ENCODE measurements around the gene SCAF1. TPM values are rescaled to one million over a fixed set of nuclear protein-coding genes. Genes with fewer than 3 reads are reported as not detected.

Gene SCAF1
- total RNA-seq, 1 experiment from 2014 or later = 103 TPM

DNA sequence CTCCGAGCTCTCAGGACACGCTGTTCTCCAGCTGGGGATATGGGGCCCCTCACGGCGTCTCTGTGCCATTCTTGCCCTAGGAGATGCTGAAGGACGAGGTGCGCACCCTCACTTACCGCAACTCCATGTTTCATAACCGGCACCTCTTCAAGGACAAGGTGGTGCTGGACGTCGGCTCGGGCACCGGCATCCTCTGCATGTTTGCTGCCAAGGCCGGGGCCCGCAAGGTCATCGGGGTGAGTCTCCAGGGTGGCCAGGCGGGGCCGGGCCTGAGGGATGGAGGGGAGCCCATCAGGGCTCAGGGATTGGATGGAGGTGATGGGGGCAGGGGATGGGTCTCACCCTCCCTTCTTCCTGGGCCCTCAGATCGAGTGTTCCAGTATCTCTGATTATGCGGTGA lies 39.8 kb downstream of the SCAF1 start:
- peaks cover 39% of the 10 kb centered on the region for H3K4me1 Mint-ChIP-seq
- DNase-seq (ENCODE audit: low spot score) (no peak), ATAC-seq (no peak)
- CTCF ChIA-PET = interaction anchor here (0.6 to 1.2 kb wide), 2 partner anchors 18 to 33 kb away, joined by 3 to 4 read pairs; no protein-coding TSS in a partner anchor
- TF ChIP-seq OVOL2 (CRISPR knock-in tag; IDR thresholded peaks at IDR 0.05; ENCODE audit: borderline replicate concordance) = no peak
- TF ChIP-seq TEAD1 (CRISPR knock-in tag; IDR thresholded peaks at IDR 0.05) = no peak
- no peak for TF ChIP-seq ELF4 (CRISPR knock-in tag; IDR thresholded peaks at IDR 0.05; ENCODE audit: low read depth)
- no peak for TF ChIP-seq KAT7 (CRISPR knock-in tag; IDR thresholded peaks at IDR 0.05; ENCODE audit: borderline replicate concordance)
- TF ChIP-seq JAZF1 (CRISPR knock-in tag; IDR thresholded peaks at IDR 0.05) = no peak
- no peak for TF ChIP-seq HMGXB4 (CRISPR knock-in tag; IDR thresholded peaks at IDR 0.05)
- TF ChIP-seq JUN (CRISPR knock-in tag; IDR thresholded peaks at IDR 0.05) = no peak
- no peak for TF ChIP-seq ATF6 (CRISPR knock-in tag; IDR thresholded peaks at IDR 0.05)
- TF ChIP-seq ZNF396 (CRISPR knock-in tag; IDR thresholded peaks at IDR 0.05; ENCODE audit: borderline replicate concordance) = no peak
- no peak for TF ChIP-seq SP1 (CRISPR knock-in tag; conservative IDR thresholded peaks at IDR 0.05)
- TF ChIP-seq, protein P1, sequence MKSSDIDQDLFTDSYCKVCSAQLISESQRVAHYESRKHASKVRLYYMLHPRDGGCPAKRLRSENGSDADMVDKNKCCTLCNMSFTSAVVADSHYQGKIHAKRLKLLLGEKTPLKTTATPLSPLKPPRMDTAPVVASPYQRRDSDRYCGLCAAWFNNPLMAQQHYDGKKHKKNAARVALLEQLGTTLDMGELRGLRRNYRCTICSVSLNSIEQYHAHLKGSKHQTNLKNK (CRISPR knock-in tag; IDR thresholded peaks at IDR 0.05) = no peak
- TF ChIP-seq NFATC4 (CRISPR knock-in tag; IDR thresholded peaks at IDR 0.05) = no peak
- no peak for TF ChIP-seq MXD4 (CRISPR knock-in tag; IDR thresholded peaks at IDR 0.05; ENCODE audit: borderline replicate concordance)
- TF ChIP-seq SMAD3 (CRISPR knock-in tag; IDR thresholded peaks at IDR 0.05; ENCODE audit: borderline replicate concordance) = no peak
- no peak for TF ChIP-seq ZNF138 (CRISPR knock-in tag; conservative IDR thresholded peaks at IDR 0.05)
- POLR2A ChIA-PET = interaction anchor here (1.1 kb wide), 1 partner anchor 8 kb away, joined by 4 read pairs; no protein-coding TSS in a partner anchor
- H3K27me3 Mint-ChIP-seq (ENCODE audit: low read depth) = no peaks in the 10 kb centered on the region
- peaks cover 47% of the 10 kb centered on the region for H3K36me3 Mint-ChIP-seq
- H3K27ac Mint-ChIP-seq = no peak overlapping the region
- H3K4me3 Mint-ChIP-seq = no peak overlapping the region
- H3K9me3 Mint-ChIP-seq = no peaks in the 10 kb centered on the region

GRCh38 chr19:49682274-49682673 lies 40.3 kb downstream of the SCAF1 start:
- peaks cover 43% of the 10 kb centered on the region for H3K4me1 Mint-ChIP-seq
- H3K27ac Mint-ChIP-seq = no peak overlapping the region
- ChIA-PET CTCF (no interaction called here), POLR2A (no interaction called here)
- no peak for DNase-seq (ENCODE audit: low spot score)
- peaks cover 50% of the 10 kb centered on the region for H3K36me3 Mint-ChIP-seq
- ATAC-seq = no peak
- no peaks in the 10 kb centered on the region for H3K27me3 Mint-ChIP-seq (ENCODE audit: low read depth)
- no peaks in the 10 kb centered on the region for H3K9me3 Mint-ChIP-seq
- no peak overlapping the region for H3K4me3 Mint-ChIP-seq
- TF ChIP-seq TP53 (CRISPR knock-in tag; IDR thresholded peaks at IDR 0.05) (no peak), CBFB (CRISPR knock-in tag; IDR thresholded peaks at IDR 0.05; ENCODE audit: low read depth) (no peak), AFF4 (CRISPR knock-in tag; IDR thresholded peaks at IDR 0.05; ENCODE audit: borderline replicate concordance) (no peak), FOXP1 (CRISPR knock-in tag; IDR thresholded peaks at IDR 0.05; ENCODE audit: borderline replicate concordance) (no peak), TEAD4 (CRISPR knock-in tag; IDR thresholded peaks at IDR 0.05) (no peak), FOXJ3 (CRISPR knock-in tag; IDR thresholded peaks at IDR 0.05; ENCODE audit: borderline replicate concordance) (no peak), ZNF671 (CRISPR knock-in tag; IDR thresholded peaks at IDR 0.05) (no peak), TEAD1 (CRISPR knock-in tag; IDR thresholded peaks at IDR 0.05) (no peak), RELA (CRISPR knock-in tag; IDR thresholded peaks at IDR 0.05; ENCODE audit: borderline replicate concordance) (no peak), PRRX2 (CRISPR knock-in tag; IDR thresholded peaks at IDR 0.05) (no peak), MLX (CRISPR knock-in tag; IDR thresholded peaks at IDR 0.05) (no peak), NR1H2 (CRISPR knock-in tag; IDR thresholded peaks at IDR 0.05) (no peak), SMAD3 (CRISPR knock-in tag; IDR thresholded peaks at IDR 0.05; ENCODE audit: borderline replicate concordance) (no peak), ATF6 (CRISPR knock-in tag; IDR thresholded peaks at IDR 0.05) (no peak), ATF1 (CRISPR knock-in tag; IDR thresholded peaks at IDR 0.05) (no peak)
